NT2/D1 (cell line): ENCODE data around the gene TEX50.

ENCODE experiments used
- SUZ12 ChIP-seq: IDR thresholded peaks from 2 replicates; pipeline ENCODE4 v1.6.1; 2011; ENCODE audit not compliant: insufficient read length, insufficient read depth; ENCODE audit errors: extremely low read depth
- YY1 ChIP-seq: IDR thresholded peaks from 2 replicates; pipeline ENCODE4 v1.6.1; 2011; ENCODE audit not compliant: insufficient read length, insufficient read depth
- ZNF274 ChIP-seq: IDR thresholded peaks from 2 replicates; pipeline ENCODE4 v1.6.1; 2011; ENCODE audit warnings: mild to moderate bottlenecking, low read depth, low read length

GRCh38 chr1:173648880-173649605 is 13.9 kb downstream of the TEX50 start:
- TF ChIP-seq SUZ12, result no peak
- no peak for TF ChIP-seq YY1
- no peak for TF ChIP-seq ZNF274
